Endothelial cell (in vitro differentiated cells): ENCODE data around the gene TPRA1. TPM values are rescaled to one million over a fixed set of nuclear protein-coding genes. Genes with fewer than 3 reads are reported as not detected.
A peak's percentile ranks its signal among the peaks of the same experiment; 100 is the strongest.

Source experiments
- DNase-seq: peaks from one replicate; pipeline ENCODE4 v3.0.0; 2021; ENCODE audit warnings: low spot score
- H3K27ac Mint-ChIP-seq: one replicate; pipeline ENCODE4 v1.8.0; 2021; ENCODE audit warnings: mixed read lengths, inconsistent platforms; ENCODE audit not compliant: unreplicated experiment
- H3K27me3 Mint-ChIP-seq: one replicate; pipeline ENCODE4 v1.8.0; 2021; ENCODE audit warnings: mild to moderate bottlenecking, moderate library complexity, mixed read lengths, inconsistent platforms; ENCODE audit not compliant: unreplicated experiment
- H3K36me3 Mint-ChIP-seq: one replicate; pipeline ENCODE4 v1.8.0; 2021; ENCODE audit warnings: mild to moderate bottlenecking, low read depth, mixed read lengths, inconsistent platforms; ENCODE audit not compliant: unreplicated experiment
- H3K4me1 Mint-ChIP-seq: one replicate; pipeline ENCODE4 v1.8.0; 2021; ENCODE audit warnings: mild to moderate bottlenecking, mixed read lengths, inconsistent platforms; ENCODE audit not compliant: unreplicated experiment
- H3K4me3 Mint-ChIP-seq: one replicate; pipeline ENCODE4 v1.8.0; 2021; ENCODE audit warnings: mild to moderate bottlenecking, mixed read lengths, inconsistent platforms; ENCODE audit not compliant: unreplicated experiment
- H3K9me3 Mint-ChIP-seq: one replicate; pipeline ENCODE4 v1.8.0; 2021; ENCODE audit warnings: mixed read lengths, inconsistent platforms; ENCODE audit not compliant: unreplicated experiment
- total RNA-seq: library from RNA; stranded (reverse); fragmentation: NEBNext Ultra II Directional; extraction: Animal tissue kit (Norgen Biotek cat#: 25700); gene quantifications from one replicate; pipeline ENCODE4 v1.2.1, GENCODE V29; 2021; ENCODE audit not compliant: unreplicated experiment
- TF ChIP-seq, protein P1 (sequence below): fragments of 200-600 bp; sonication (generic); IDR thresholded peaks from one replicate; pipeline ENCODE4 v1.5.0; 2021; ENCODE audit warnings: antibody characterized with exemption; ENCODE audit not compliant: unreplicated experiment

The TPRA1 gene
- total RNA-seq, 1 donor from 2014 or later: 36.9 TPM

- Mint-ChIP-seq H3K27me3 (peaks cover 8% of the 10 kb centered on the region), H3K36me3 (peaks cover 24% of the 10 kb centered on the region), H3K27ac (no peak overlapping the region), H3K4me3 (no peak overlapping the region), H3K9me3 (no peaks in the 10 kb centered on the region), H3K4me1 (peaks cover 3% of the 10 kb centered on the region)
- TF ChIP-seq, protein P1, sequence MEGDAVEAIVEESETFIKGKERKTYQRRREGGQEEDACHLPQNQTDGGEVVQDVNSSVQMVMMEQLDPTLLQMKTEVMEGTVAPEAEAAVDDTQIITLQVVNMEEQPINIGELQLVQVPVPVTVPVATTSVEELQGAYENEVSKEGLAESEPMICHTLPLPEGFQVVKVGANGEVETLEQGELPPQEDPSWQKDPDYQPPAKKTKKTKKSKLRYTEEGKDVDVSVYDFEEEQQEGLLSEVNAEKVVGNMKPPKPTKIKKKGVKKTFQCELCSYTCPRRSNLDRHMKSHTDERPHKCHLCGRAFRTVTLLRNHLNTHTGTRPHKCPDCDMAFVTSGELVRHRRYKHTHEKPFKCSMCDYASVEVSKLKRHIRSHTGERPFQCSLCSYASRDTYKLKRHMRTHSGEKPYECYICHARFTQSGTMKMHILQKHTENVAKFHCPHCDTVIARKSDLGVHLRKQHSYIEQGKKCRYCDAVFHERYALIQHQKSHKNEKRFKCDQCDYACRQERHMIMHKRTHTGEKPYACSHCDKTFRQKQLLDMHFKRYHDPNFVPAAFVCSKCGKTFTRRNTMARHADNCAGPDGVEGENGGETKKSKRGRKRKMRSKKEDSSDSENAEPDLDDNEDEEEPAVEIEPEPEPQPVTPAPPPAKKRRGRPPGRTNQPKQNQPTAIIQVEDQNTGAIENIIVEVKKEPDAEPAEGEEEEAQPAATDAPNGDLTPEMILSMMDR: no peak
- DNase-seq: no peak
These were observed 33.5 kb upstream of the TPRA1 start for GRCh38 chr3:127624063-127624462.

- Mint-ChIP-seq H3K4me1 (no peaks in the 10 kb centered on the region), H3K27ac (no peak overlapping the region), H3K36me3 (peaks cover 31% of the 10 kb centered on the region)
These were observed 32.4 kb upstream of the TPRA1 start for GRCh38 chr3:127622772-127623576.

GRCh38 chr3:127622031-127622430 is 31.5 kb upstream of the TPRA1 start:
- peaks cover 6% of the 10 kb centered on the region for H3K27me3 Mint-ChIP-seq
- no peak overlapping the region for H3K27ac Mint-ChIP-seq
- H3K4me3 Mint-ChIP-seq: no peak overlapping the region
- H3K4me1 Mint-ChIP-seq: no peaks in the 10 kb centered on the region
- H3K9me3 Mint-ChIP-seq: no peaks in the 10 kb centered on the region
- H3K36me3 Mint-ChIP-seq: peaks cover 35% of the 10 kb centered on the region
- TF ChIP-seq, protein P1: no peak
- no peak for DNase-seq

More at GRCh38 chr3:127622772-127623576, 32.4 kb upstream of the TPRA1 start:
- Mint-ChIP-seq H3K27me3 (peaks cover 6% of the 10 kb centered on the region), H3K4me3 (no peak overlapping the region), H3K9me3 (no peaks in the 10 kb centered on the region)
- no peak for DNase-seq
- TF ChIP-seq, protein P1: no peak

GRCh38 chr3:127620637-127621375 is 30.3 kb upstream of the TPRA1 start:
- Mint-ChIP-seq H3K4me3 (peak overlapping the region; percentile 34), H3K27me3 (peaks cover 10% of the 10 kb centered on the region), H3K36me3 (peaks cover 38% of the 10 kb centered on the region), H3K4me1 (no peaks in the 10 kb centered on the region), H3K27ac (no peak overlapping the region), H3K9me3 (no peaks in the 10 kb centered on the region)
- DNase-seq: no peak
- TF ChIP-seq, protein P1: no peak

GRCh38 chr3:127618891-127619290 is 28.4 kb upstream of the TPRA1 start:
- no peak overlapping the region for H3K27ac Mint-ChIP-seq
- TF ChIP-seq, protein P1: no peak
- peaks cover 41% of the 10 kb centered on the region for H3K36me3 Mint-ChIP-seq
- H3K9me3 Mint-ChIP-seq: no peaks in the 10 kb centered on the region
- peaks cover 15% of the 10 kb centered on the region for H3K4me1 Mint-ChIP-seq
- no peak for DNase-seq
- H3K27me3 Mint-ChIP-seq: peaks cover 10% of the 10 kb centered on the region
- peak overlapping the region; percentile 3 for H3K4me3 Mint-ChIP-seq
